Common myeloid progenitor, CD34-positive (primary cell): ENCODE results near the gene POLR2C.

ENCODE experiments used
- CTCF ChIA-PET: fragments of 350-600 bp; sonication (Branson Sonifier 250); formaldehyde crosslinking; loops from one replicate; lab custom pipeline; 2021; ENCODE audit warnings: antibody characterized with exemption; lab: Charles Lee
- POLR2A ChIA-PET: fragments of 350-600 bp; sonication (Branson Sonifier 250); formaldehyde crosslinking; loops from one replicate; lab custom pipeline; 2021; ENCODE audit warnings: antibody characterized with exemption; lab: Charles Lee
- DNase-seq, 3 donors: peaks; one replicate each; pipeline versions ENCODE4 v3.0.0 to v3.0.0-alpha.2; 2013
- H3K27ac ChIP-seq, 2 experiments: 1 replicate in 1 of 2; 2 replicates in 1 of 2; pipeline ENCODE4 v1.7.0; 2013; ENCODE audit warnings: inconsistent platforms in 2 of 2, low read length in 2 of 2, mild to moderate bottlenecking in 2 of 2, low read depth in 1 of 2, moderate library complexity in 1 of 2; ENCODE audit not compliant: severe bottlenecking in 2 of 2, insufficient read depth in 1 of 2, poor library complexity in 1 of 2
- H3K27me3 ChIP-seq, 5 experiments: replicated peaks in 2 of 5; 1 replicate in 3 of 5; 2 replicates in 2 of 5; pipeline versions ENCODE4 v1.6.1 to v1.7.0; 2013; ENCODE audit warnings: low read length in 4 of 5, mild to moderate bottlenecking in 2 of 5, moderate library complexity in 2 of 5, inconsistent platforms in 1 of 5; ENCODE audit not compliant: insufficient read depth in 5 of 5, control insufficient read depth in 4 of 5
- H3K36me3 ChIP-seq, 4 experiments: 1 replicate in 2 of 4; 2 replicates in 2 of 4; pipeline versions ENCODE4 v1.6.1 to v1.7.0; 2013; ENCODE audit warnings: low read length in 3 of 4, control low read depth in 1 of 4, mild to moderate bottlenecking in 1 of 4; ENCODE audit not compliant: control insufficient read depth in 4 of 4, insufficient read depth in 4 of 4
- H3K4me1 ChIP-seq, 4 experiments: 1 replicate in 3 of 4; 2 replicates in 1 of 4; pipeline versions ENCODE4 v1.6.1 to v1.7.1; 2013; ENCODE audit warnings: low read length in 3 of 4, mild to moderate bottlenecking in 3 of 4, control low read depth in 1 of 4, inconsistent platforms in 1 of 4, moderate library complexity in 1 of 4; ENCODE audit not compliant: control insufficient read depth in 4 of 4, insufficient read depth in 4 of 4; ENCODE audit errors: control extremely low read depth in 1 of 4
- H3K4me3 ChIP-seq, 7 experiments: 1 replicate in 4 of 7; 2 replicates in 3 of 7; pipeline versions ENCODE4 v1.5.1 to v1.7.0; 2013; ENCODE audit warnings: mild to moderate bottlenecking in 7 of 7, low read length in 6 of 7, moderate library complexity in 6 of 7, inconsistent platforms in 2 of 7, low read depth in 2 of 7, control low read depth in 1 of 7; ENCODE audit not compliant: insufficient read depth in 4 of 7, control insufficient read depth in 1 of 7; ENCODE audit errors: extremely low read depth in 1 of 7
- H3K9me3 ChIP-seq, 5 experiments: 1 replicate in 4 of 5; 2 replicates in 1 of 5; pipeline versions ENCODE4 v1.6.1 to v1.7.1; 2013; ENCODE audit warnings: low read length in 4 of 5, mild to moderate bottlenecking in 2 of 5, inconsistent platforms in 1 of 5, low read depth in 1 of 5, moderate library complexity in 1 of 5; ENCODE audit not compliant: control insufficient read depth in 4 of 5, insufficient read depth in 2 of 5; ENCODE audit errors: control extremely low read depth in 1 of 5
- WGBS: methylation state at CpG from one replicate; pipeline ENCODE4 v1.1.5; 2013; ENCODE audit not compliant: insufficient coverage; 5-methylcytosine and 5-hydroxymethylcytosine counted together

Gene POLR2C

GRCh38 chr16:57477531-57478202, 15.2 kb downstream of the POLR2C start:
- WGBS: 79% methylated on average over 4 of the region's 9 CpGs

DNA sequence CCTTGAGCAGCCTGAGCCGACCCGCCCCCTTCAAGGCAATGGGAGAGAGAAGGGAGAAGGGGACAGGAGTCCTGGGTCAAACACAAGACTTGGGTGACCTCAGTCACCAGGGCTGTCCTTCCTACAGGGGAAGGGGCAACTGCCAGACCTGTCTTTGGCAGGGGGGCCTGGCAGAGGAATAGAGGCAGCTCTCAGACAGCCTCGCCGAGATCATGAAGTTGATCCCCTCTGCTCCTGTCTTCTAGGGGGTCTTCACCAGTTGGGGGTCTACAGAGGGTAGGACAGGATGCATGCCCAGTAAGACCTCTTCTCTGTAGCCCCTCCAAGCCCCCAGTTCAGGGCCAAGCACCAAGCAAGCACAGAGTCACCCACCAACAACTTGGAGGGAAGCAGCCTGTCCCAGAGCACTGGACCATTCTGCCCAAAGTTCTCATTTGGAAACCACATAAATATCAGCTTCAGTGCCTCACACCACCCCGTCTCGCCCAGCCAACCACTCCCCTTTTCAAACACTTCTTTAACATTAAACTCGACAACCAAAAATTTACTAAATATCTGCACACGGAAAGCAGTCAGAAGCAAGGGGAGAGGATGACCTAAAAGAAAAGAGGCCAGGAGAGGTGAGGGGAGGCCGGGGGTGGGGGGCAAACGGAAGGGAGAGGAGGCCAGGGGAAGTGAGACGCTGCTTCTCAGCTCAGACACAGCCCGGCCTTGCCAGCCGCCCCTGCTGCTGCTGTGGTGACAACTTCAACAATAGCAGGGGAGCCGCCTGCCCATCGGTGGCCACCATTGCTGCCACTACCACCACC, 16.1 kb downstream of the POLR2C start:
- no peaks in the 10 kb centered on the region for H3K27me3 ChIP-seq
- peak overlapping the region in 2 of 7 experiments; percentile 7 to 48 for H3K4me3 ChIP-seq
- no peak overlapping the region for H3K27ac ChIP-seq
- WGBS: 31% methylated on average over 10 of the region's 15 CpGs
- peaks cover 0 to 61% (median 59%) of the 10 kb centered on the region in 4 experiments for H3K4me1 ChIP-seq
- CTCF ChIA-PET: interaction anchor here (0.5 to 12.0 kb wide), 3 partner anchors 36 to 194 kb away, joined by 3 to 134 read pairs (median 3); no protein-coding TSS in a partner anchor
- peaks cover under 1 to 9% (median 7%) of the 10 kb centered on the region in 4 experiments for H3K36me3 ChIP-seq
- DNase-seq: peak in 1 of 3 donors; percentile 46
- no peaks in the 10 kb centered on the region for H3K9me3 ChIP-seq
- POLR2A ChIA-PET: no interaction called here

More at GRCh38 chr16:57477531-57478202, 15.2 kb downstream of the POLR2C start:
- no peaks in the 10 kb centered on the region for H3K9me3 ChIP-seq
- peaks cover 3 to 17% (median 12%) of the 10 kb centered on the region in 4 experiments for H3K36me3 ChIP-seq
- H3K27me3 ChIP-seq: no peaks in the 10 kb centered on the region
- ChIA-PET CTCF (interaction anchor here (0.5 to 12.0 kb wide), 4 partner anchors 11 to 195 kb away, joined by 3 to 134 read pairs (median 10); no protein-coding TSS in a partner anchor), POLR2A (no interaction called here)
- peaks cover 0 to 70% (median 65%) of the 10 kb centered on the region in 4 experiments for H3K4me1 ChIP-seq
- no peak overlapping the region for H3K4me3 ChIP-seq
- DNase-seq: peak in 1 of 3 donors; percentile 28
- H3K27ac ChIP-seq: no peak overlapping the region

DNA sequence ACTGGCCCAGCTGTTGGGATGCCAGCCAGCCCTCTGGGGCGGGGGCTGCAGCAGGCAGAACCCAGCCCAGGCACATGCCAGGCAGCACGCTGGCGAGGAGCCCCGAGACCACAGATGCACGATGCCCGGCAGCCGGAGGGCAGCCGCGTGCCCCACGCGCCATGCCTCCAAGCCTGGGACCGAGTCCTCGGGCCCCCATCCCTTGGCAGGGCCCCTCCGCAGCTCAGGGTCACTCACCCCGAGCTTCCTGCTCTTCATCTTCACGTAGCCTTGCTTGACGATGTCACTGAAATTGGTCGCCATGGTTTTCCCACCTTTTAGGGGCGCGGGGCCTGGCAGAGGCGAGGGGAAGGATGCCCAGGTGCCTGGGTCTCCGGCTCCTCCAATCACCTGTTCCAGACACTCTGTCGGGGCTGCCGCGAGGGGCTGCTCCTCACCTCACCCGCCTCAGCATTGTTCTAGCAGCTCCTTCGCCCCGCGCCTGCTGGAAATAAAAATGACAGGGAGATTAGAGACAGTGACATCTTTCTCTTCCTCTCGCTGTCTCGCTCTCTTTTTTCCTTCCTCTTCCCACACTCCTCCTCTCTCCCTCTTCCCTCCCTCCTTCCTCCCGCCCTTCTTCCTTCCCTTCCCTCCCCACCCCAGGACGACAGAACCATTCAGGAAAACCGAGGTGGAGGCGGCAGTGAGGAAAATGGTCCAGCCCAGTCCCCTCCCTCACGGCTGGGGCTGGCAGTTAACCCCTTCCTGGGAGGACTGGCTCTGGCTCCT, 16.9 kb downstream of the POLR2C start:
- POLR2A ChIA-PET: no interaction called here
- Histone ChIP-seq H3K4me1 (peaks cover 0 to 61% (median 59%) of the 10 kb centered on the region in 4 experiments), H3K36me3 (peaks cover 0 to 3% (median 1%) of the 10 kb centered on the region in 4 experiments), H3K27me3 (no peaks in the 10 kb centered on the region), H3K4me3 (peak overlapping the region in 3 of 7 experiments; percentile 25 to 48 (median 32)), H3K9me3 (no peaks in the 10 kb centered on the region), H3K27ac (no peak overlapping the region)
- CTCF ChIA-PET: interaction anchor here (0.8 to 12.0 kb wide), 3 partner anchors 17 to 41 kb away, joined by 3 to 134 read pairs (median 3); partner anchors contain the start of gene POLR2C
- DNase-seq: peak in 1 of 3 donors; percentile 65
- 17% methylated on average over 31 of the region's 36 CpGs for WGBS

GRCh38 chr16:57479976-57480753, 17.7 kb downstream of the POLR2C start:
- Histone ChIP-seq H3K4me3 (peak overlapping the region in 2 of 7 experiments; percentile 25 to 48), H3K27ac (no peak overlapping the region), H3K27me3 (no peaks in the 10 kb centered on the region), H3K36me3 (no peaks in the 10 kb centered on the region), H3K4me1 (peaks cover 0 to 59% (median 57%) of the 10 kb centered on the region in 4 experiments), H3K9me3 (no peaks in the 10 kb centered on the region)
- POLR2A ChIA-PET: no interaction called here
- 81% methylated on average over 11 of the region's 15 CpGs for WGBS
- CTCF ChIA-PET: interaction anchor here (0.8 to 12.0 kb wide), 3 partner anchors 17 to 40 kb away, joined by 3 to 134 read pairs (median 4); partner anchors contain the start of gene POLR2C
- no peak for DNase-seq

GRCh38 chr16:57480754-57481230, 18.3 kb downstream of the POLR2C start:
- no peak overlapping the region for H3K27ac ChIP-seq
- CTCF ChIA-PET: interaction anchor here (1.2 to 12.0 kb wide), 2 partner anchors 18 to 39 kb away, joined by 4 to 134 read pairs; partner anchors contain the start of gene POLR2C
- WGBS: 83% methylated on average over 3 of the region's 6 CpGs
- no peak for DNase-seq
- peaks cover 0 to 62% (median 58%) of the 10 kb centered on the region in 4 experiments for H3K4me1 ChIP-seq
- no peaks in the 10 kb centered on the region for H3K27me3 ChIP-seq
- POLR2A ChIA-PET: interaction anchor here (0.7 kb wide), 1 partner anchor 34 kb away, joined by 4 read pairs; the partner anchor contains the start of gene CIAPIN1
- H3K36me3 ChIP-seq: no peaks in the 10 kb centered on the region
- H3K4me3 ChIP-seq: no peak overlapping the region
- no peaks in the 10 kb centered on the region for H3K9me3 ChIP-seq

GRCh38 chr16:57481421-57481820, 18.9 kb downstream of the POLR2C start:
- H3K9me3 ChIP-seq: no peaks in the 10 kb centered on the region
- H3K4me3 ChIP-seq: no peak overlapping the region
- no peak for DNase-seq
- H3K27ac ChIP-seq: no peak overlapping the region
- 94% methylated on average over 3 of the region's 4 CpGs for WGBS
- H3K36me3 ChIP-seq: no peaks in the 10 kb centered on the region
- ChIA-PET POLR2A (interaction anchor here (0.6 to 0.7 kb wide), 2 partner anchors 34 to 673 kb away, joined by 3 to 4 read pairs; partner anchors contain the start of gene CIAPIN1), CTCF (interaction anchor here (1.2 to 12.0 kb wide), 2 partner anchors 19 to 39 kb away, joined by 4 to 134 read pairs; partner anchors contain the start of gene POLR2C)
- no peaks in the 10 kb centered on the region for H3K27me3 ChIP-seq
- peaks cover 0 to 59% (median 54%) of the 10 kb centered on the region in 4 experiments for H3K4me1 ChIP-seq
